Activated CD4-positive, CD25-positive, alpha-beta regulatory T cell treated with anti-CD3 and anti-CD28 coated beads, Interleukin-2, amount 50 U/mL, for 24 hours (primary cell): ENCODE results near the gene COL18A1.

Source experiments
- ATAC-seq, 2 donors: fragments of 150-1000 bp; cut with Tn5 transposase; one replicate each; pipeline ENCODE4 v1.10.0; 2021; ENCODE audit warnings: mild to moderate bottlenecking in 1 of 2, moderate library complexity in 1 of 2

The COL18A1 gene

GRCh38 chr21:45383615-45384201, 21.3 kb upstream of the COL18A1 start:
- no peak for ATAC-seq

- ATAC-seq = no peak
Observed at GRCh38 chr21:45384656-45385548, 20.1 kb upstream of the COL18A1 start.

DNA sequence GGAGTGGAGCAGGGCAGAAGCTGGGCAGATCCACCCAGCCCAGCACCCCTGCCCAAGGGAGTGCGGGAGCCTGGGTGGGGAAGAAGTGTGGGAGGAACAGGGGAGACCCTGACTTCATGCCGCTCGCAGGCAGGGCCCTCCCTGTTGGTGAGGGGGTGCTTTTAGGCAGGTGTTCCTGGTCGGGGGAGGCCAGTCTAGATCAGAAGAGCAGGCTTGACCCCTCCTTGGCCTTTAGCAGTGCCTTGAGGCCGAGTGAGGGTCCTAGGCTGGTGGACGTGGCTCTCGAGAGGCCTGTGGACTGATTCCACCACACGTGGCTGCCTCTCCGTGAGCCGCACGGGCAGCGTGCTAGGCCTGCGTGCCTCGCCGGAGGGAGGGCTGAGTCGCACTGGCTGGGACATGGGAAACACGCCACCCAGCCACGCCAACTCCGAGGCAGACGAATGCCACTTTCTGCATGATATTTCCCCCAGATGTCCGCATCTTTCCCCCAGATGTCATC, 19.4 kb upstream of the COL18A1 start:
- ATAC-seq = no peak

DNA sequence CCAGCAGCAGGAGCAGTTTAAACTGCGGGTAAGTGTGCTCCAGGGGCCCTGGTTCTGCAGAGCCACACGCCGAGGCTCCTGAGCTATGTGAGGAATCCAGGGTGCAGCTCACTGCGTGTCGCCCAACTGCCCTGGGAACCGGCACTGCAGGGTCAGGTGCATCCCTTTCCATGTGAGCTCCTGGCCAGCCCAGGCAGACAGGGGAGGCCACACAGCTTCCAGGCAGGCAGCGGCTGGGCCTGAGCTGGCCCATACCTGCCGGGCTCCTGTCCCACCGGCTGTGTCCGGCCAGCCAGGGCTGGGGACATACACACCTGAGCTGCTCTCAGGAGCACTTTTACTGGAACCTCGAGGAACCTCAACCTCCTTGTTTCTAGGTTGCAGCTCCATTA, 18.6 kb upstream of the COL18A1 start:
- ATAC-seq = no peak

- no peak for ATAC-seq
Observed at GRCh38 chr21:45386728-45387371, 18.1 kb upstream of the COL18A1 start.

- ATAC-seq = no peak
Observed at GRCh38 chr21:45387506-45387905, 17.5 kb upstream of the COL18A1 start.

DNA sequence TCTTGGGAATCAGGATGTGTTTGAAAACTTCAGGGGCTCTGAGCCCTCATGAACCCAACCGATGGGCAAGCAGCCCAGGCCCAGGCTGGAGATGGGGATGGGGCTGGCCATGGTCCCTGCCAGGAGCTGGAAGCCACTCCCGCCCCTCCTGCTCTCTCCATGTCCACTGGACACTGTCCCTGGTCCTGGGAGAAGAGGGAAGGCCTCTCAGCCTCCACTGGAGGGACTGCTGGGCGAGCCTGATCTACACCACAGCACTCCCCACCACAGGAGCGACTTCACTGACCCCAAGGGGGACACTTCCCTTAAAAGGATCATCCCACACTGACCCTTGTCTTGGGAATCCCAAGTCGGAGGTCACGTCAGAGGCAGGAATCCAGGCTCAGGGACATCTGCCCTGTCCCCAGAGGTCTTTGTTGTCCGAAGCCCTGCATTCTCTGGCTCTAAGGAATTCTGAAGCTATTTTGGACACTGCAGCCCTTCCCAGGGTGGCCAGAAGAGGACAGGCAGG, 16.9 kb upstream of the COL18A1 start:
- no peak for ATAC-seq

DNA sequence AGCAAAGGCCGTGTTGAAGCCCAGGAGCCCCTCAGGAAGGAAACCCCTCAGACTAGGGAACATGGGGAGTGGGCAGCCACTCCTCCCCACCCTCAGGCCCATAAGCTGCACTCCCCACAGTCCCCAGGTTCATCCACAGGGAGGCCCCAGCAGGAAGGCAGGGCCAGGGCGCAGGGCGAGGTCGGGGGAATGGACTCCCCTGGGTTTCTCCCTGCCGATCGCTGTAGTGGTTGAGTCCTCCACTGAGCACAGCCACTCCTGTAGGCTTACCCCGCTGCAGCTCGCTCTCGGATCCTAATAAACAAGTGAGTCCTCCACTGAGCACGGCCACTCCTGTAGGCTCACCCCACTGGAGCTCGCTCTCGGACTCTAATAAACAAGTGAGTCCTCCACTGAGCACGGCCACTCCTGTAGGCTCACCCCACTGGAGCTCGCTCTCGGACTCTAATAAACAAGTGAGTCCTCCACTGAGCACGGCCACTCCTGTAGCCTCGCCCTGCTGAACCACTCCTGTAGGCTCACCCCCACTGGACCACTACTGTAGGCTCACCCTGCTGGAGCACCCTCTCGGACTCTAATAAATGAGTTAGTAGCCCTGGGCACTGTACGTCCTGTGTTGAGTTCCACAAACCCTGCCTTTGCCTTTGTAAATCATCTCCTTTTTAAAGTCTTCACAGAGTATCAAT, 16.2 kb upstream of the COL18A1 start:
- no peak for ATAC-seq

DNA sequence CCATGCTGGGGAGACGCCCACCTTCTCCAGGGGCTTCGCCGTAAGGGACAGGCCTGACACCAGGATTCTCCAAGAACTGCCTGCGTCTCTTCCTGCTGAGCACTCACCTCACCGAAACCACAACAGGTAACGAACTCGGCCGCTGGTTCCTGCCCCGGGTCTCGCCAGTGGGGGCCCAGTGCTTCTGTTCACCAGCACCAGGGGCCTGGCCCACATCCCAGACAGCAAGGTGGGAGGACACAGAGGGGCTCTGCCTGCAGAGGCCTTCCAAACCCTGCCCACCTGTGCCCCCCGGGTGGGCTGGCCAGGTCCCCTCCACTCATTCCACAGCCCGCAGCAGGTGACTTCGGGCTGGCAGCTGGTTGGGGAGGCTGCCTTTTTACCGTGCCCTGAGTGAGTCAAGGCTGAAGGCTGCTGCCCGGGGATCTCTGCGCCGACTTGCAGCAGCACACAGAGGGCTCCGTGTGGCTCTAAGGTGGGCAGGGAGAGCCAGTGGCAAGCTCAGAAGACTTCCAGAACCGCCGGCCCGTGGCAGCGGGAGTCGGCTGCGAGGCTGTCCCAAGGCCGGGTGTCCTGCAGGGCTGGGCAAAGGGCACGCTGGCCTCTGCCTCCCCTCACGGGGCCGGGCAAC, 14.7 kb upstream of the COL18A1 start:
- no peak for ATAC-seq

GRCh38 chr21:45390831-45391742, 13.9 kb upstream of the COL18A1 start:
- ATAC-seq = no peak

GRCh38 chr21:45391743-45392572, 13.0 kb upstream of the COL18A1 start:
- no peak for ATAC-seq

DNA sequence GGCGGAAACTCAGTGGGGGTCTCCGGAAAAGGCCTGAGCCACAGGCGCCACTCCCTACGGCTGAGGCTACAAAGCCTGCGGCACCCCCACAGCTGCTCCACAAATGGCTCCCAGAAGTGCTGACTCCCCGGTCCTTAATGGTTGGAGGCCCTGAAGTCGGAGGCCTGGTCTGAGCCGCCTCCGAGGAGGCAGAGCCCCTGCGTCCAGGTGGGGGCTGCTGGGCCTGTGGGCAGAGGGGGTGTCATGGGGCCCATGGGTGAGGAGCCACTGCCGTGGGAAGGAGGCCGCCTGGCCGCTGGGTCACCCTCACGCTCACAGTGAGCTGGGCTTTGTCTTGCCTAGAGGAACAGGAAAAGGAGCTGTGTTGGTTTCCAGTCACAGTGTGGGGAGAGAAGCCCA, 12.4 kb upstream of the COL18A1 start:
- no peak for ATAC-seq

DNA sequence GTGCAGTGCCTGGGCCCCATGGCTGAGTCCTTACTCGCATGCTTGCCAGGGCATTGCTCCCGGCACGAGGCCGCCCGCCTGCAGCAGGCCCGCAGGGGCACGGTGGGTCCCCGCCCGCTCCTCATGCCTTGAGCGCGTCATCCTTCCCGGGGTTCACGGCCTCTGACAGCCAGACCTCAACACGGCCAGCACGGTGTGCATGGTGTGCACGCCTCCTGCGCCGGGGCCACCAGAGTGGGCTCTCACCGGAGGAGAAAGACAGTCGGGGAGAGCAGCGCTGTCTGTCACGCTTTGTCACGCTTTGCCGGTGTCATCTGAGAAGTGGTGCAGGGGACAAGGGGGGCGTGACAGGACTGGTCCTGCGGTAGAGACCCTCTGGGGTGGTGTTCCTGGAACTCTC, 11.9 kb upstream of the COL18A1 start:
- ATAC-seq = no peak

- ATAC-seq = no peak
Observed at GRCh38 chr21:45393833-45394638, 10.9 kb upstream of the COL18A1 start.

DNA sequence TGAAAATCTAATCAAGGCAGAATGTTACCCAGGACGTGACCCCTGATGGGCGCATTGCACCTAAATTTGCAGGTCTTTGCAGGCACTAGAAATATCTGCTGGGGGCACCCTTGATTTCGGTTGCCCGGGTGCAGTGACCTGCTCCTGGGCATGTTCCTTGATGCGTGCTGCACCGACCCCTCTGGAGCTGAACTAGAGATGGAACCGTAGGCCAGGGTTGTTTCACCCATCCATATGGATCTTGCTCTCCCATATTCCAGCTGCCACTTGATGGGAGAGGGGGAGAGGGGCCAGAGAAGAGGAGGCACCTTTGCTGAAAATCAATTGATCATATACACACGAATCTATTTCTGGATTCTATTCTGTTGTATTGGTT, 8.4 kb upstream of the COL18A1 start:
- no peak for ATAC-seq

GRCh38 chr21:45397381-45397780, 7.6 kb upstream of the COL18A1 start:
- ATAC-seq = no peak

DNA sequence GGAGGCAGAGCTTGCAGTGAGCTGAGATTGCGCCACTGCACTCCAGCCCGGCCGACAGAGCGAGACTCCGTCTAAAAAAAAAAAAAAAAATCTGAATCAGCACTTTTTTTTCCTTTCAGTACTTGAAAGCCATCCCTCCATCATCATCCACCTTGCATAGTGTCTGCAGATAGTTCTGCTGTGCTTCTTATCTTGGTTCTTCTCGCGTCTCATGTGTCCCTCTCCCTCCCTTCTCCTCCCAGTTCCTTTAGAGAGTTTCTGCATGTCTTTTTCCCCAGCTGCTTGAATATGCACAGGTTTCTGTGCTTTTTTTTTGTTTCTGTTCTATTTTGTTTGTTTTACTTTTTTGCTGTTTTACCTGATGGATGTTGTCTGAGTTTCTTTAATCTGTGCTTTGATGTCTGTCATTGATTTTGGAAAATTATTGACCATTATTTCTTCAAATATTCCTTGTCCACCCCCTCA, 3.9 kb upstream of the COL18A1 start:
- ATAC-seq = no peak

- no peak for ATAC-seq
Observed at GRCh38 chr21:45401916-45402900, 2.8 kb upstream of the COL18A1 start.
